ENCODE measurements around the gene NHEJ1. TPM values are rescaled to one million over a fixed set of nuclear protein-coding genes. Genes with fewer than 3 reads are reported as not detected.
A peak's percentile ranks its signal among the peaks of the same experiment; 100 is the strongest.

The NHEJ1 gene
- total and polyA plus RNA-seq, 2 of the 13 experiments (the other 11 are each of a cell fraction or from before 2014, with no cell fraction given), result 30.0 to 30.7 TPM

DNA sequence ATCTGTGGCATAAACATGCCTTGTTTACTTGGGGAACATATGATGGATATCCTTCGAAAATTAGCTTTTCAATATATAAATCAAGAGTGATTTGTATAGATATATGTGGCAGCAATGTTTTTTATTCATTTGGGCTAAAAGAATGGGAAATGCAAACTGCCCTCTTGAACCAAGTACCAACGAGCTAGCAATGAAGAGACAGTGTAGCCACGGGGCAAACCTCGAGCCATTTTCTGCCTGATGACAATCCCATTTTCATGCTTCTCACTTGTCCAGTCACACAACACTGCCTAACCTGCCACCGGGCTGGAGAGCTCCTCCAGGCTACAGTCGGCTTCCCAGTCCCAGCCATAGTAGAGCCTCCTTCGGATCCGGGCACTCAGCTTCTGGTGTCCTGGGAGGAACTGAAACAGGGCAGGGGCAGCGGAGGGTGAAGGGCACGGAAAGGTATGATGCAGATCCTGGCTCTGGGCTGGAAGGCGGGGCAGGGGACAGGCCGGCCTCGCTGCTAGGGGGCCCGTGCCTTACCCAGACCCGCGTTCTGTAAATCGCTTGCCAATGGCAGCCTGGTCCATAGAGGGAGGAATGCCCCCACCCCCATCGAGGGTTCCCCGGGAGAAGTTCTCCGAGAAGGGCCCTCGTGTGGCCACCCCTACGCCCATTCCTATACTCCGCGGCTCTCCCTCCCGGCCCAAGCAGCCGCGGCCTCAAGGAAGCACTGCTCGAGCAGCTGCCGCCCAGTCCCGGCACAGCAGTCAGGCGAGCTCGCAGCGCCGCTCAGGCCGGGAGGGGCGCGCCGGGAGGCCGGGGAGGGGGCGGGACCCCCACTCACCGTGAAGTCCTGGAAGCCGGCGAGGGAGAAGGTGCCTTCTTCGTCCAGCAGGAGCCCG, 15.6 kb upstream of the NHEJ1 start (continued):
- TF ChIP-seq, protein P1, sequence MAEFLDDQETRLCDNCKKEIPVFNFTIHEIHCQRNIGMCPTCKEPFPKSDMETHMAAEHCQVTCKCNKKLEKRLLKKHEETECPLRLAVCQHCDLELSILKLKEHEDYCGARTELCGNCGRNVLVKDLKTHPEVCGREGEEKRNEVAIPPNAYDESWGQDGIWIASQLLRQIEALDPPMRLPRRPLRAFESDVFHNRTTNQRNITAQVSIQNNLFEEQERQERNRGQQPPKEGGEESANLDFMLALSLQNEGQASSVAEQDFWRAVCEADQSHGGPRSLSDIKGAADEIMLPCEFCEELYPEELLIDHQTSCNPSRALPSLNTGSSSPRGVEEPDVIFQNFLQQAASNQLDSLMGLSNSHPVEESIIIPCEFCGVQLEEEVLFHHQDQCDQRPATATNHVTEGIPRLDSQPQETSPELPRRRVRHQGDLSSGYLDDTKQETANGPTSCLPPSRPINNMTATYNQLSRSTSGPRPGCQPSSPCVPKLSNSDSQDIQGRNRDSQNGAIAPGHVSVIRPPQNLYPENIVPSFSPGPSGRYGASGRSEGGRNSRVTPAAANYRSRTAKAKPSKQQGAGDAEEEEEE (CRISPR knock-in tag; IDR thresholded peaks at IDR 0.05; ENCODE audit: borderline replicate concordance), result peak; percentile 18; the same call in 1 of the 2 replicates
- TF ChIP-seq KAT7 (CRISPR knock-in tag; IDR thresholded peaks at IDR 0.05; ENCODE audit: borderline replicate concordance), result peak; percentile 76; the same call in 1 of the 2 replicates
- TF ChIP-seq ZBTB42 (CRISPR knock-in tag; IDR thresholded peaks at IDR 0.05), result no peak
- TF ChIP-seq ZNF44 (CRISPR knock-in tag; IDR thresholded peaks at IDR 0.05), result peak; percentile 83; the same call in 1 of the 2 replicates
- no peak for TF ChIP-seq ZSCAN30 (CRISPR knock-in tag; IDR thresholded peaks at IDR 0.05)
- TF ChIP-seq, protein P2, sequence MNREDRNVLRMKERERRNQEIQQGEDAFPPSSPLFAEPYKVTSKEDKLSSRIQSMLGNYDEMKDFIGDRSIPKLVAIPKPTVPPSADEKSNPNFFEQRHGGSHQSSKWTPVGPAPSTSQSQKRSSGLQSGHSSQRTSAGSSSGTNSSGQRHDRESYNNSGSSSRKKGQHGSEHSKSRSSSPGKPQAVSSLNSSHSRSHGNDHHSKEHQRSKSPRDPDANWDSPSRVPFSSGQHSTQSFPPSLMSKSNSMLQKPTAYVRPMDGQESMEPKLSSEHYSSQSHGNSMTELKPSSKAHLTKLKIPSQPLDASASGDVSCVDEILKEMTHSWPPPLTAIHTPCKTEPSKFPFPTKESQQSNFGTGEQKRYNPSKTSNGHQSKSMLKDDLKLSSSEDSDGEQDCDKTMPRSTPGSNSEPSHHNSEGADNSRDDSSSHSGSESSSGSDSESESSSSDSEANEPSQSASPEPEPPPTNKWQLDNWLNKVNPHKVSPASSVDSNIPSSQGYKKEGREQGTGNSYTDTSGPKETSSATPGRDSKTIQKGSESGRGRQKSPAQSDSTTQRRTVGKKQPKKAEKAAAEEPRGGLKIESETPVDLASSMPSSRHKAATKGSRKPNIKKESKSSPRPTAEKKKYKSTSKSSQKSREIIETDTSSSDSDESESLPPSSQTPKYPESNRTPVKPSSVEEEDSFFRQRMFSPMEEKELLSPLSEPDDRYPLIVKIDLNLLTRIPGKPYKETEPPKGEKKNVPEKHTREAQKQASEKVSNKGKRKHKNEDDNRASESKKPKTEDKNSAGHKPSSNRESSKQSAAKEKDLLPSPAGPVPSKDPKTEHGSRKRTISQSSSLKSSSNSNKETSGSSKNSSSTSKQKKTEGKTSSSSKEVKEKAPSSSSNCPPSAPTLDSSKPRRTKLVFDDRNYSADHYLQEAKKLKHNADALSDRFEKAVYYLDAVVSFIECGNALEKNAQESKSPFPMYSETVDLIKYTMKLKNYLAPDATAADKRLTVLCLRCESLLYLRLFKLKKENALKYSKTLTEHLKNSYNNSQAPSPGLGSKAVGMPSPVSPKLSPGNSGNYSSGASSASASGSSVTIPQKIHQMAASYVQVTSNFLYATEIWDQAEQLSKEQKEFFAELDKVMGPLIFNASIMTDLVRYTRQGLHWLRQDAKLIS (CRISPR knock-in tag; IDR thresholded peaks at IDR 0.05), result no peak
- TF ChIP-seq, protein P3, sequence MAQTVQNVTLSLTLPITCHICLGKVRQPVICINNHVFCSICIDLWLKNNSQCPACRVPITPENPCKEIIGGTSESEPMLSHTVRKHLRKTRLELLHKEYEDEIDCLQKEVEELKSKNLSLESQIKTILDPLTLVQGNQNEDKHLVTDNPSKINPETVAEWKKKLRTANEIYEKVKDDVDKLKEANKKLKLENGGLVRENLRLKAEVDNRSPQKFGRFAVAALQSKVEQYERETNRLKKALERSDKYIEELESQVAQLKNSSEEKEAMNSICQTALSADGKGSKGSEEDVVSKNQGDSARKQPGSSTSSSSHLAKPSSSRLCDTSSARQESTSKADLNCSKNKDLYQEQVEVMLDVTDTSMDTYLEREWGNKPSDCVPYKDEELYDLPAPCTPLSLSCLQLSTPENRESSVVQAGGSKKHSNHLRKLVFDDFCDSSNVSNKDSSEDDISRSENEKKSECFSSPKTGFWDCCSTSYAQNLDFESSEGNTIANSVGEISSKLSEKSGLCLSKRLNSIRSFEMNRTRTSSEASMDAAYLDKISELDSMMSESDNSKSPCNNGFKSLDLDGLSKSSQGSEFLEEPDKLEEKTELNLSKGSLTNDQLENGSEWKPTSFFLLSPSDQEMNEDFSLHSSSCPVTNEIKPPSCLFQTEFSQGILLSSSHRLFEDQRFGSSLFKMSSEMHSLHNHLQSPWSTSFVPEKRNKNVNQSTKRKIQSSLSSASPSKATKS (CRISPR knock-in tag; IDR thresholded peaks at IDR 0.05), result no peak
- TF ChIP-seq, protein P4, sequence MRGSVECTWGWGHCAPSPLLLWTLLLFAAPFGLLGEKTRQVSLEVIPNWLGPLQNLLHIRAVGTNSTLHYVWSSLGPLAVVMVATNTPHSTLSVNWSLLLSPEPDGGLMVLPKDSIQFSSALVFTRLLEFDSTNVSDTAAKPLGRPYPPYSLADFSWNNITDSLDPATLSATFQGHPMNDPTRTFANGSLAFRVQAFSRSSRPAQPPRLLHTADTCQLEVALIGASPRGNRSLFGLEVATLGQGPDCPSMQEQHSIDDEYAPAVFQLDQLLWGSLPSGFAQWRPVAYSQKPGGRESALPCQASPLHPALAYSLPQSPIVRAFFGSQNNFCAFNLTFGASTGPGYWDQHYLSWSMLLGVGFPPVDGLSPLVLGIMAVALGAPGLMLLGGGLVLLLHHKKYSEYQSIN (CRISPR knock-in tag; IDR thresholded peaks at IDR 0.05; ENCODE audit: borderline replicate concordance), result no peak
- TF ChIP-seq, protein P5, sequence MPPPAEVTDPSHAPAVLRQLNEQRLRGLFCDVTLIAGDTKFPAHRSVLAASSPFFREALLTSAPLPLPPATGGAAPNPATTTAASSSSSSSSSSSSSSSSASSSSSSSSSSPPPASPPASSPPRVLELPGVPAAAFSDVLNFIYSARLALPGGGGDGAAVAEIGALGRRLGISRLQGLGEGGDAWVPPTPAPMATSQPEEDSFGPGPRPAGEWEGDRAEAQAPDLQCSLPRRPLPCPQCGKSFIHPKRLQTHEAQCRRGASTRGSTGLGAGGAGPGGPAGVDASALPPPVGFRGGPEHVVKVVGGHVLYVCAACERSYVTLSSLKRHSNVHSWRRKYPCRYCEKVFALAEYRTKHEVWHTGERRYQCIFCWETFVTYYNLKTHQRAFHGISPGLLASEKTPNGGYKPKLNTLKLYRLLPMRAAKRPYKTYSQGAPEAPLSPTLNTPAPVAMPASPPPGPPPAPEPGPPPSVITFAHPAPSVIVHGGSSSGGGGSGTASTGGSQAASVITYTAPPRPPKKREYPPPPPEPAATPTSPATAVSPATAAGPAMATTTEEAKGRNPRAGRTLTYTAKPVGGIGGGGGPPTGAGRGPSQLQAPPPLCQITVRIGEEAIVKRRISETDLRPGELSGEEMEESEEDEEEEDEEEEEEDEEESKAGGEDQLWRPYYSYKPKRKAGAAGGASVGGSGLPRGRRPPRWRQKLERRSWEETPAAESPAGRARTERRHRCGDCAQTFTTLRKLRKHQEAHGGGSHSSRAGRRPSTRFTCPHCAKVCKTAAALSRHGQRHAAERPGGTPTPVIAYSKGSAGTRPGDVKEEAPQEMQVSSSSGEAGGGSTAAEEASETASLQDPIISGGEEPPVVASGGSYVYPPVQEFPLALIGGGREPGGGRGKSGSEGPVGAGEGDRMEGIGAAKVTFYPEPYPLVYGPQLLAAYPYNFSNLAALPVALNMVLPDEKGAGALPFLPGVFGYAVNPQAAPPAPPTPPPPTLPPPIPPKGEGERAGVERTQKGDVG (CRISPR knock-in tag; IDR thresholded peaks at IDR 0.05; ENCODE audit: borderline replicate concordance), result 0 out of 2 replicates have a peak, but pooled peaks have one; percentile 7

All from HepG2 (cell line).